SK-N-SH (cell line): ENCODE measurements around the gene GOLPH3. TPM values are rescaled to one million over a fixed set of nuclear protein-coding genes. Genes with fewer than 3 reads are reported as not detected.

ENCODE experiments used
- CTCF ChIA-PET: fragments of 300-600, 350-600 bp; formaldehyde crosslinking; extraction: SDS; loops from one replicate; lab custom pipeline; 2021; lab: Yijun Ruan, JAX
- POLR2A ChIA-PET: fragments of 350-600 bp; sonication (Branson Sonifier 250); formaldehyde crosslinking; extraction: SDS; loops from one replicate; lab custom pipeline; 2020; ENCODE audit warnings: antibody characterized with exemption, inconsistent platforms; lab: Yijun Ruan, JAX
- DNase-seq: peaks from one replicate; pipeline ENCODE4 v3.0.0; 2012
- H2AFZ ChIP-seq: fragments of 200-600 bp; sonication (generic); 2 replicates; pipeline ENCODE4 v1.8.1; 2016; ENCODE audit warnings: antibody characterized with exemption, mild to moderate bottlenecking, low read depth
- H3F3A ChIP-seq: fragments of 200-600 bp; sonication (generic); replicated peaks from 2 replicates; pipeline ENCODE3; 2016; ENCODE audit warnings: antibody characterized with exemption, mild to moderate bottlenecking; ENCODE audit not compliant: insufficient read depth
- H3K27ac ChIP-seq, 2 experiments: fragments of 200-500 bp in 1 of 2; fragments of 200-600 bp in 1 of 2; sonication (Bioruptor generic) in 1 of 2; sonication (generic), shearing (Covaris generic) in 1 of 2; 2 replicates each; pipeline versions ENCODE4 v1.5.1 to v1.6.1; 2014 to 2016; ENCODE audit warnings: low read depth in 2 of 2, inconsistent platforms in 1 of 2, low read length in 1 of 2, mild to moderate bottlenecking in 1 of 2, mixed read lengths in 1 of 2
- H3K27me3 ChIP-seq: fragments of 200-600 bp; sonication (generic), shearing (Covaris generic); 2 replicates; pipeline ENCODE4 v1.6.1; 2016; ENCODE audit warnings: mixed run types; ENCODE audit not compliant: insufficient read depth
- H3K36me3 ChIP-seq, 2 experiments: fragments of 200-500 bp in 1 of 2; fragments of 200-600 bp in 1 of 2; sonication (Bioruptor generic) in 1 of 2; sonication (generic) in 1 of 2; replicated peaks in 1 of 2; 2 replicates each; pipeline versions ENCODE3 to v1.5.1; 2014 to 2016; ENCODE audit warnings: low read length in 1 of 2, mild to moderate bottlenecking in 1 of 2; ENCODE audit not compliant: insufficient read depth in 2 of 2, control insufficient read depth in 1 of 2
- H3K4me1 ChIP-seq, 2 experiments: fragments of 200-500 bp in 1 of 2; fragments of 200-600 bp in 1 of 2; sonication (Bioruptor generic) in 1 of 2; sonication (generic), shearing (Covaris generic) in 1 of 2; 2 replicates each; pipeline versions ENCODE4 v1.5.1 to v1.6.1; 2014 to 2016; ENCODE audit warnings: low read depth in 1 of 2, low read length in 1 of 2, mixed run types in 1 of 2; ENCODE audit not compliant: insufficient read depth in 2 of 2, control insufficient read depth in 1 of 2
- H3K4me2 ChIP-seq: fragments of 200-600 bp; sonication (generic), shearing (Covaris generic); 2 replicates; pipeline ENCODE4 v1.6.1; 2017; ENCODE audit warnings: mixed run types
- H3K4me3 ChIP-seq, 2 experiments: fragments of 200-500 bp in 1 of 2; fragments of 200-600 bp in 1 of 2; sonication (Bioruptor generic) in 1 of 2; sonication (generic), shearing (Covaris generic) in 1 of 2; 2 replicates each; pipeline versions ENCODE4 v1.5.1 to v1.8.1; 2014 to 2016; ENCODE audit warnings: low read depth in 2 of 2, inconsistent platforms in 1 of 2, low read length in 1 of 2, mild to moderate bottlenecking in 1 of 2, mixed read lengths in 1 of 2, moderate library complexity in 1 of 2
- H3K79me2 ChIP-seq: fragments of 200-600 bp; sonication (generic); 2 replicates; pipeline ENCODE4 v1.8.1; 2017; ENCODE audit warnings: mild to moderate bottlenecking; ENCODE audit not compliant: insufficient read depth
- H3K9ac ChIP-seq: fragments of 200-600 bp; sonication (generic); 2 replicates; pipeline ENCODE4 v1.6.1; 2017; ENCODE audit warnings: mixed run types
- H3K9me2 ChIP-seq: fragments of 200-600 bp; sonication (generic); 2 replicates; pipeline ENCODE4 v1.6.1; 2017; ENCODE audit warnings: mixed run types
- H3K9me3 ChIP-seq: fragments of 200-600 bp; sonication (generic); 2 replicates; pipeline ENCODE4 v1.6.1; 2017; ENCODE audit warnings: mixed run types, mild to moderate bottlenecking, moderate library complexity
- H4K20me1 ChIP-seq: fragments of 200-600 bp; sonication (generic); 2 replicates; pipeline ENCODE4 v1.6.1; 2017; ENCODE audit warnings: mild to moderate bottlenecking, mixed run types; ENCODE audit not compliant: insufficient read depth
- CTCF ChIP-seq: fragments of 200-600 bp; sonication (generic); IDR thresholded peaks from 2 replicates; pipeline ENCODE4 v1.6.1; 2017; ENCODE audit warnings: antibody characterized with exemption, mild to moderate bottlenecking, moderate library complexity
- ELF1 ChIP-seq: IDR thresholded peaks from 2 replicates; pipeline ENCODE4 v1.4.0; 2012
- FOXJ3 ChIP-seq: sonication (generic); formaldehyde crosslinking; IDR thresholded peaks from 2 replicates; pipeline ENCODE4 v1.5.1; 2020; ENCODE audit warnings: mild to moderate bottlenecking, missing genetic modification reagents
- FOXM1 ChIP-seq: IDR thresholded peaks from 2 replicates; pipeline ENCODE4 v1.4.0; 2012; ENCODE audit warnings: low read depth, mild to moderate bottlenecking
- GABPA ChIP-seq: IDR thresholded peaks from 2 replicates; pipeline ENCODE4 v1.4.0; 2012; ENCODE audit warnings: low read depth, mild to moderate bottlenecking
- GATA2 ChIP-seq: sonication (generic); formaldehyde crosslinking; IDR thresholded peaks from 2 replicates; pipeline ENCODE4 v1.5.0; 2020; ENCODE audit warnings: mild to moderate bottlenecking, missing genetic modification reagents
- MAX ChIP-seq: IDR thresholded peaks from 2 replicates; pipeline ENCODE4 v1.4.0; 2012; ENCODE audit warnings: low read depth
- NFIC ChIP-seq: IDR thresholded peaks from 2 replicates; pipeline ENCODE4 v1.4.0; 2012; ENCODE audit warnings: borderline replicate concordance
- PBX3 ChIP-seq: IDR thresholded peaks from 2 replicates; pipeline ENCODE4; 2012
- RAD21 ChIP-seq: IDR thresholded peaks from 2 replicates; pipeline ENCODE4 v1.6.1; 2012; ENCODE audit warnings: mild to moderate bottlenecking, low read length
- RCOR1 ChIP-seq: fragments of 150-350 bp; IDR thresholded peaks from 2 replicates; pipeline ENCODE4 v1.6.1; 2017; ENCODE audit warnings: antibody characterized with exemption, low read length
- RFX5 ChIP-seq: IDR thresholded peaks from 2 replicates; pipeline ENCODE4 v1.6.1; 2012; ENCODE audit warnings: mild to moderate bottlenecking, improper control_type of control experiment, low read length
- TEAD4 ChIP-seq: IDR thresholded peaks from 2 replicates; pipeline ENCODE4 v1.4.0; 2012; ENCODE audit warnings: mild to moderate bottlenecking, borderline replicate concordance; ENCODE audit not compliant: insufficient read depth
- WGBS: methylation state at CpG from one replicate; pipeline ENCODE4 v1.1.6; 2017; ENCODE audit warnings: low lambda C conversion rate; 5-methylcytosine and 5-hydroxymethylcytosine counted together
- polyA plus RNA-seq, 3 experiments: library from polyadenylated mRNA; depleted of rRNA; stranded (reverse); fragments of >200 nt; gene quantifications; 2 replicates each; pipeline ENCODE4 v1.2.3, GENCODE V29; 2012
- TF ChIP-seq, protein P1 (sequence below): fragments of 150-350 bp; IDR thresholded peaks from 2 replicates; pipeline ENCODE4 v1.6.1; 2016; ENCODE audit warnings: mild to moderate bottlenecking, low read depth, low read length

The GOLPH3 gene
- polyA plus RNA-seq, 1 of the 3 experiments (the other 2 are of a cell fraction) = 25.5 TPM

DNA sequence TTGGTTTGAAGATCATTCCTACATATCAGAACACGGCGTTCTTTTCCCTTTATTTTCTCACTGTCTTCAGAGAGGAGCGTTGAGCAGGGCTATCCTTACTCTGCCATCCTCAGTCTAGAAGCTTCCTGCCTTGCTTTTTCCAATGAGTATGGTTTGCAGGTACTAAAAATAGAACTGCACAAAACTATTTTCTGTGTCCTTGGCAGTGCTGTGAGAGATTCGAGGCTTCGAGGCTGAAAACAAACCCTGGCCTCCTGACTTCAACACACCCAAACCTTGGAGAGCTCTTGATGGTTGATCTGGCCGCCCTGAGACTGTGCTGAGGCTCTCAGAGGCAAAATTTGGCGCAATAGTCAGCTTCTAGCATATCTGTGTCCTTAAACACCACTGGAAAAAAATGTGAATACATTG lies 78.9 kb downstream of the GOLPH3 start:
- no peaks in the 10 kb centered on the region for H3K27me3 ChIP-seq
- no peak for TF ChIP-seq FOXJ3 (CRISPR knock-in tag)
- no peak for TF ChIP-seq TEAD4
- TF ChIP-seq CTCF = no peak
- TF ChIP-seq RAD21 = no peak
- TF ChIP-seq GATA2 (CRISPR knock-in tag) = no peak
- TF ChIP-seq RFX5 = no peak
- no peak for TF ChIP-seq NFIC
- TF ChIP-seq, protein P1, sequence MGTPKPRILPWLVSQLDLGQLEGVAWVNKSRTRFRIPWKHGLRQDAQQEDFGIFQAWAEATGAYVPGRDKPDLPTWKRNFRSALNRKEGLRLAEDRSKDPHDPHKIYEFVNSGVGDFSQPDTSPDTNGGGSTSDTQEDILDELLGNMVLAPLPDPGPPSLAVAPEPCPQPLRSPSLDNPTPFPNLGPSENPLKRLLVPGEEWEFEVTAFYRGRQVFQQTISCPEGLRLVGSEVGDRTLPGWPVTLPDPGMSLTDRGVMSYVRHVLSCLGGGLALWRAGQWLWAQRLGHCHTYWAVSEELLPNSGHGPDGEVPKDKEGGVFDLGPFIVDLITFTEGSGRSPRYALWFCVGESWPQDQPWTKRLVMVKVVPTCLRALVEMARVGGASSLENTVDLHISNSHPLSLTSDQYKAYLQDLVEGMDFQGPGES = no peak
- no peak for TF ChIP-seq PBX3
- no peak for TF ChIP-seq MAX
- no peak for TF ChIP-seq RCOR1
- TF ChIP-seq GABPA = no peak
- TF ChIP-seq ELF1 = no peak
- H3K4me1 ChIP-seq = peaks cover 0 to 20% of the 10 kb centered on the region in 2 experiments; a peak in 1 of 4 replicates
- H3K27ac ChIP-seq = no peak overlapping the region
- H3K79me2 ChIP-seq = no peaks in the 10 kb centered on the region
- no peak overlapping the region for H3K9ac ChIP-seq
- H3K9me2 ChIP-seq = no peaks in the 10 kb centered on the region
- H3K4me2 ChIP-seq = no peak overlapping the region
- H3K36me3 ChIP-seq = peaks cover 21 to 24% of the 10 kb centered on the region in 2 experiments
- H3K4me3 ChIP-seq = no peak overlapping the region
- H2AFZ ChIP-seq = no peak overlapping the region
- no peak for DNase-seq
- H4K20me1 ChIP-seq = no peaks in the 10 kb centered on the region
- ChIA-PET POLR2A (no interaction called here), CTCF (interaction anchor here (1.4 to 5.0 kb wide), 3 partner anchors 18 to 272 kb away, joined by 3 to 58 read pairs (median 6); no protein-coding TSS in a partner anchor)
- 93% methylated on average over 6 of the region's 7 CpGs for WGBS
- no peaks in the 10 kb centered on the region for H3K9me3 ChIP-seq
- H3F3A ChIP-seq = peaks cover 6% of the 10 kb centered on the region

DNA sequence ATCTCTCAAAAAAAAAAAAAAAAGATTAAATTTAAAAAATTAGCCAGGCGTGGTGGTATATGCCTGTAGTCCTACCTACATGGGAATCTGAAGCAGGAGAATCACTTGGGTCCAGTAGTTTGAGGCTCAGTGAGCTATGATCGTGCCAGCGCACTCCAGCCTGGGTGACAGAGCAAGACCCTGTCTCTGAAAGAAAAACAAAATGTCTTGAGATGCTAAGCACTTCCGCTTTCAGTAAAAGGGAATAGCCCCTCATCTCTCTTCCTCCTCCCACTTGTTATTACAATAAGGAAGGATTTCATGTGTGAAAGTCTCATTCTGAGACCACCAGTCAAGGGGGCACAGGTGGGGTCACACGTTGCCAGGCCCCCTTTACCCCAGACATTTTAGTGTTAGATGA lies 79.4 kb downstream of the GOLPH3 start:
- ChIA-PET CTCF (interaction anchor here (1.6 to 5.0 kb wide), 2 partner anchors 268 to 271 kb away, joined by 3 to 58 read pairs; no protein-coding TSS in a partner anchor), POLR2A (no interaction called here)
- H3K27ac ChIP-seq = no peak overlapping the region
- DNase-seq = no peak
- H3K9me2 ChIP-seq = no peaks in the 10 kb centered on the region
- H3K9ac ChIP-seq = no peak overlapping the region
- H3K4me1 ChIP-seq = peaks cover 0 to 15% of the 10 kb centered on the region in 2 experiments; a peak in 1 of 4 replicates
- H3K27me3 ChIP-seq = no peaks in the 10 kb centered on the region
- peaks cover 4% of the 10 kb centered on the region for H3F3A ChIP-seq
- no peak overlapping the region for H2AFZ ChIP-seq
- no peak overlapping the region for H3K4me3 ChIP-seq
- no peak overlapping the region for H3K4me2 ChIP-seq
- H4K20me1 ChIP-seq = no peaks in the 10 kb centered on the region
- no peak for TF ChIP-seq FOXJ3 (CRISPR knock-in tag)
- no peak for TF ChIP-seq FOXM1
- TF ChIP-seq GABPA = no peak
- no peaks in the 10 kb centered on the region for H3K9me3 ChIP-seq
- peaks cover 18 to 20% of the 10 kb centered on the region in 2 experiments for H3K36me3 ChIP-seq
- WGBS = 97% methylated on average over 5 of the region's 5 CpGs
- H3K79me2 ChIP-seq = no peaks in the 10 kb centered on the region
